DND-41 (cell line): Measurements from ENCODE around the gene IGSF1.

Source experiments
- ATAC-seq: fragments of 200-7000 bp; cut with Tn5 transposase; 3 replicates; pipeline ENCODE4 v1.9.1; 2021; ENCODE audit warnings: low read depth; ENCODE audit not compliant: insufficient read depth
- DNase-seq: peaks from one replicate; pipeline ENCODE4 v3.0.0-alpha.2; 2020
- H2AFZ ChIP-seq: 2 replicates; pipeline ENCODE4 v1.6.0; 2012; ENCODE audit warnings: low read depth, low read length
- H3K27ac ChIP-seq: 2 replicates; pipeline ENCODE4 v1.5.1; 2012; ENCODE audit warnings: low read length, inconsistent platforms
- H3K27me3 ChIP-seq: fragments of 200-600 bp; sonication (generic); 2 replicates; pipeline ENCODE4 v1.6.0; 2012; ENCODE audit warnings: low read length, mild to moderate bottlenecking, inconsistent platforms; ENCODE audit not compliant: insufficient read depth, poor library complexity
- H3K36me3 ChIP-seq: 2 replicates; pipeline ENCODE4 v1.5.1; 2012; ENCODE audit warnings: low read length, inconsistent platforms; ENCODE audit not compliant: insufficient read depth
- H3K4me1 ChIP-seq: 2 replicates; pipeline ENCODE4 v1.5.1; 2012; ENCODE audit warnings: mild to moderate bottlenecking, low read length; ENCODE audit not compliant: insufficient read depth
- H3K4me2 ChIP-seq: 2 replicates; pipeline ENCODE4 v1.6.0; 2012; ENCODE audit warnings: mild to moderate bottlenecking, moderate library complexity, low read length, inconsistent platforms; ENCODE audit not compliant: insufficient read depth
- H3K4me3 ChIP-seq, 2 experiments: fragments of 200-600 bp in 1 of 2; shearing (Covaris generic) in 1 of 2; 2 replicates each; pipeline ENCODE4 v1.5.1; 2012 to 2016; ENCODE audit warnings: inconsistent platforms in 2 of 2, low read length in 2 of 2, mild to moderate bottlenecking in 2 of 2, low read depth in 1 of 2, moderate library complexity in 1 of 2
- H3K79me2 ChIP-seq: 2 replicates; pipeline ENCODE4 v1.6.0; 2012; ENCODE audit warnings: low read length, inconsistent platforms; ENCODE audit not compliant: insufficient read depth
- H3K9ac ChIP-seq: 2 replicates; pipeline ENCODE4 v1.6.0; 2012; ENCODE audit warnings: low read depth, mild to moderate bottlenecking, inconsistent platforms, low read length, moderate library complexity
- H3K9me3 ChIP-seq: 2 replicates; pipeline ENCODE4 v1.5.1; 2012; ENCODE audit warnings: low read length, moderate library complexity, mild to moderate bottlenecking, inconsistent platforms; ENCODE audit not compliant: insufficient read depth, severe bottlenecking
- H4K20me1 ChIP-seq: 2 replicates; pipeline ENCODE4 v1.6.0; 2012; ENCODE audit warnings: low read length; ENCODE audit not compliant: insufficient read depth
- EZH2 ChIP-seq: IDR thresholded peaks from 3 replicates; pipeline ENCODE4 v1.6.1; 2012; ENCODE audit warnings: borderline replicate concordance, low read depth, mild to moderate bottlenecking, moderate library complexity, low read length, inconsistent platforms; ENCODE audit not compliant: severe bottlenecking
- TF ChIP-seq, protein P1 (sequence below): IDR thresholded peaks from 2 replicates; pipeline ENCODE4 v1.5.1; 2012; ENCODE audit warnings: borderline replicate concordance, low read length, moderate library complexity, mild to moderate bottlenecking; ENCODE audit not compliant: poor library complexity, severe bottlenecking; ENCODE audit errors: extremely low read depth

The IGSF1 gene

DNA sequence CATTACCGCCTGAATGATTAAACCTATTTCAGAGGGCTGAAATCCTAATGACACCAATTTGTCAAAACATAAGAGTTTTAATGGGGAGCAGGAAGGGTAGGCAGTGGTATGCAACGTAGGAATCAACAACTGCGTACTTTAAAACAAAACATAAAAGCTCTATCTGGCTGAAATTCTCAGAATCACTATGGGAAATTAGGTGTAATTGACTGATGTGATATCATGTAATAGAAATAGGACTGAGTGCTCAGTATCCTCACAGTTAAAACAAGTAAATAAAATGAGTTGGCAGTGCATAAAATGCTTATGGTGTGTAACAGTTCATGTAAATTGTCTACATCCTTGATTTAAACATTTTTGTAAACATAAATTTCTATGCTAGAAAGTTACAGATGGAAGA lies 13.6 kb upstream of the IGSF1 start:
- H3K4me3 ChIP-seq: no peak overlapping the region
- no peaks in the 10 kb centered on the region for H3K79me2 ChIP-seq
- H3K27ac ChIP-seq: no peak overlapping the region
- ATAC-seq (no peak), DNase-seq (no peak)
- no peaks in the 10 kb centered on the region for H3K27me3 ChIP-seq
- no peak overlapping the region for H2AFZ ChIP-seq
- no peaks in the 10 kb centered on the region for H3K36me3 ChIP-seq
- no peaks in the 10 kb centered on the region for H3K4me1 ChIP-seq
- no peaks in the 10 kb centered on the region for H3K9me3 ChIP-seq
- no peak overlapping the region for H3K9ac ChIP-seq
- TF ChIP-seq, protein P1, sequence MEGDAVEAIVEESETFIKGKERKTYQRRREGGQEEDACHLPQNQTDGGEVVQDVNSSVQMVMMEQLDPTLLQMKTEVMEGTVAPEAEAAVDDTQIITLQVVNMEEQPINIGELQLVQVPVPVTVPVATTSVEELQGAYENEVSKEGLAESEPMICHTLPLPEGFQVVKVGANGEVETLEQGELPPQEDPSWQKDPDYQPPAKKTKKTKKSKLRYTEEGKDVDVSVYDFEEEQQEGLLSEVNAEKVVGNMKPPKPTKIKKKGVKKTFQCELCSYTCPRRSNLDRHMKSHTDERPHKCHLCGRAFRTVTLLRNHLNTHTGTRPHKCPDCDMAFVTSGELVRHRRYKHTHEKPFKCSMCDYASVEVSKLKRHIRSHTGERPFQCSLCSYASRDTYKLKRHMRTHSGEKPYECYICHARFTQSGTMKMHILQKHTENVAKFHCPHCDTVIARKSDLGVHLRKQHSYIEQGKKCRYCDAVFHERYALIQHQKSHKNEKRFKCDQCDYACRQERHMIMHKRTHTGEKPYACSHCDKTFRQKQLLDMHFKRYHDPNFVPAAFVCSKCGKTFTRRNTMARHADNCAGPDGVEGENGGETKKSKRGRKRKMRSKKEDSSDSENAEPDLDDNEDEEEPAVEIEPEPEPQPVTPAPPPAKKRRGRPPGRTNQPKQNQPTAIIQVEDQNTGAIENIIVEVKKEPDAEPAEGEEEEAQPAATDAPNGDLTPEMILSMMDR: no peak
- no peak for TF ChIP-seq EZH2
- no peaks in the 10 kb centered on the region for H4K20me1 ChIP-seq
- H3K4me2 ChIP-seq: no peak overlapping the region

DNA sequence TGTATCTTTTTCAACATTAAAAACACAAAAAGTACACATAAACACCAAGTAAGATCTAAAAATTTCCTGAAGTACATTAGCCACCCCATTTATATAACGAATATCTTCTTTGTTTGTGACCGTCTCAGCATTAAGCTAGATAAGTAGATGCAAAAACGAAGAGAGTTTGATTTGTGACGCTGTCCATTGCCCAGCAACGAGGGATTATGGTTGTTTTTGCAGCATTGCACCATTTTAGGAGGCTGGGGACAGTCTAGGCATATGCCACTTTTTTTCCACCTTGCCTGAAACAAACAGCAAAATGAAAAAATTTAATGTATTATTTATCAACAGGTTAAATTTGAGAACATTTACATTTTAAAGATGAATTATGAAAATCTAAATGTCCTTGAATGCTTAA lies 12.0 kb upstream of the IGSF1 start:
- no peak overlapping the region for H3K27ac ChIP-seq
- H3K4me2 ChIP-seq: no peak overlapping the region
- TF ChIP-seq EZH2: no peak
- TF ChIP-seq, protein P1: no peak
- ATAC-seq (no peak), DNase-seq (no peak)
- no peak overlapping the region for H3K4me3 ChIP-seq
- no peak overlapping the region for H2AFZ ChIP-seq
- no peaks in the 10 kb centered on the region for H3K36me3 ChIP-seq
- H3K4me1 ChIP-seq: no peaks in the 10 kb centered on the region
- H3K9ac ChIP-seq: no peak overlapping the region
- no peaks in the 10 kb centered on the region for H3K79me2 ChIP-seq
- no peaks in the 10 kb centered on the region for H4K20me1 ChIP-seq
- H3K9me3 ChIP-seq: no peaks in the 10 kb centered on the region
- no peaks in the 10 kb centered on the region for H3K27me3 ChIP-seq

DNA sequence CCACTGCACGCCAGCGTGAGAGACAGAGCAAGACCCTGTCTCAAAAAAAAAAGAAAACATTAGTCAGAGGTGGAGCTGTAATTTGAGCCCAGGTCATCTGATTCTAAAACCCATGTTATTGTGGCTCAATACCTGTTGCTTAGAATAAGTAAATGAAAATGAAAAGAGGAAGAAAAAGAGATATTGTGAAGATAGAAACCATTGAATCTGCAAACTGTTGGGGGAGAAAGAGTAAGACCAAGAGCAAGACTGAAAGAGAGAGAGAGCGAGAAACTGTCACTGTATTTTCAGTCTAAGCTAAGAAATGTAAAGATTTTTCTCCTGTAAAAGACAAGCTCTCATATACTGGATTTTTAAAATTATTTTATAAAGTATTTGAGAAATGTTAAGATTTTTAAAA lies 9.7 kb upstream of the IGSF1 start:
- H3K79me2 ChIP-seq: no peaks in the 10 kb centered on the region
- H3K36me3 ChIP-seq: no peaks in the 10 kb centered on the region
- no peaks in the 10 kb centered on the region for H3K27me3 ChIP-seq
- no peaks in the 10 kb centered on the region for H3K9me3 ChIP-seq
- no peak overlapping the region for H3K27ac ChIP-seq
- no peak overlapping the region for H3K4me2 ChIP-seq
- H4K20me1 ChIP-seq: no peaks in the 10 kb centered on the region
- no peak overlapping the region for H2AFZ ChIP-seq
- no peak overlapping the region for H3K4me3 ChIP-seq
- no peaks in the 10 kb centered on the region for H3K4me1 ChIP-seq
- TF ChIP-seq, protein P1: no peak
- no peak for TF ChIP-seq EZH2
- no peak for ATAC-seq
- no peak for DNase-seq
- H3K9ac ChIP-seq: no peak overlapping the region

DNA sequence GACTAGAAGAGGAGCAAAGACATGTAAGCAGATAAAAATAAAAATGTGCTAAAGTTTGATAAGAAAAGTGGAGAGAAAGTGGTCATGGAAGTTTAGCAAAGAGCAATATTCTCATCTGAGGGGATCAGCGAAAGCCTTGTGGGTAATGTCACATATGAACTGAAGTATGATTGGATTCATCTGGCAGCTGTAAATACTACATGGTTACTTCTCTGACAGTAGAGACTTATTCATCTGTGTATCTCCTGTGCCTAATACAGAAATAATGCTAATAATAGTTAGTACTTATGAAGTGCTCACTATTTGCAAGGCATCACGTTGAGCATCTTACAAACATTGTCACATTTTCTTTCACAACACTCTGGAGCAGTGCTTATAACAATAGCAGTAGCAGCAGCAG lies 8.9 kb upstream of the IGSF1 start:
- no peaks in the 10 kb centered on the region for H3K79me2 ChIP-seq
- H3K27me3 ChIP-seq: no peaks in the 10 kb centered on the region
- H3K4me2 ChIP-seq: no peak overlapping the region
- H3K9ac ChIP-seq: no peak overlapping the region
- H3K9me3 ChIP-seq: no peaks in the 10 kb centered on the region
- no peaks in the 10 kb centered on the region for H4K20me1 ChIP-seq
- H3K36me3 ChIP-seq: no peaks in the 10 kb centered on the region
- no peak overlapping the region for H3K27ac ChIP-seq
- no peak overlapping the region for H3K4me3 ChIP-seq
- no peaks in the 10 kb centered on the region for H3K4me1 ChIP-seq
- H2AFZ ChIP-seq: no peak overlapping the region
- ATAC-seq (no peak), DNase-seq (no peak)
- no peak for TF ChIP-seq EZH2
- TF ChIP-seq, protein P1: no peak
